Measurements from ENCODE around the gene SCAF11.

SCAF11 gene

DNA sequence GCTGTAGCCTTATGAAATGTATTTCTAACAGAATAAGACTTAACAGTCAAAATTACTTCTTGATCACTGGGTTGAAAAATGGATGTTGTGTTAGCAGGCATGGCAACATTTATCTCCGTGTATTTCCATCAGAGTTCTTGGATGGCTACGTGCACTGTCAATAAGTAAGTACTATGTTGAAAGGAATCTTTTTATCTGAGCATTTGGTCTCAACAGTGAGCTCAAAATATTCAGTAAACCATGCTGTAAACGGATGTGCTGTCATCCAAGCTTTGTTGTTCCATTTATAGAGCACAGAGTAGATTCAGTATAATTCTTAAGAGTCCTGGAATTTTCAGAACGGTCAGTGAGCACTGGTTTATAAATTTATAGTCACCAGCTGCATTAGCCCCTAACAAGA is 15.5 kb downstream of the SCAF11 start:
- no peak for TF ChIP-seq JUND (IDR thresholded peaks at IDR 0.05; ENCODE audit: low read depth)
- in situ Hi-C loops (cut with HindIII; ENCODE audit: low pct_unique_long_range_greater_than_20kb, low sequenced_read_pairs) = no loop called here
- no peak for DNase-seq (ENCODE audit: low read depth in 1 of 2, low spot score in 1 of 2)

DNA sequence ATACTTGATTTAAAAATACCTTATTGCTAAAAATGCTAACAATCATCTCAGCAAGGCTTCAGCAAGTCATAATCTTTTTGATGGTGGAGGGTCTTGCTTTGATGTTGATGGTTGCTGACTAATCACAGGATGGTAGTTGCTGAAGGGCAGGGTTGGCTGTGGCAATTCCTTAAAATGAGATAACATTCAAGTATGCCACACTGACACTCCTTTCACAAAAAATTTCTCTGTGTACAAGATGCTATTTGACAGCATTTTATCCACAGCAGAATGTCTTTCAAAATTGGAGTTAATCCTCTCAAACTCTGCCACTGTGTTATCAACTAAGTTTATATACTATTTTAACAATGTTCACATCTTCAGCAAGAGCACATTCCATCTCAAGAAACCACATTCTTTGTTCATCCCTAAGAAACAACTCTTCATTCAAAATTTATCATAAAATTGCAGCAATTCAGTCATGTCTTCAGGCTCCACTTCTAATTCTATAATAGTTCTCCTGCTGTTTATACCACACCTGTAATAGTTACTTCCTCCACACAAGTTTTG is 16.1 kb downstream of the SCAF11 start:
- in situ Hi-C loops (cut with HindIII; ENCODE audit: low pct_unique_long_range_greater_than_20kb, low sequenced_read_pairs) = no loop called here

DNA sequence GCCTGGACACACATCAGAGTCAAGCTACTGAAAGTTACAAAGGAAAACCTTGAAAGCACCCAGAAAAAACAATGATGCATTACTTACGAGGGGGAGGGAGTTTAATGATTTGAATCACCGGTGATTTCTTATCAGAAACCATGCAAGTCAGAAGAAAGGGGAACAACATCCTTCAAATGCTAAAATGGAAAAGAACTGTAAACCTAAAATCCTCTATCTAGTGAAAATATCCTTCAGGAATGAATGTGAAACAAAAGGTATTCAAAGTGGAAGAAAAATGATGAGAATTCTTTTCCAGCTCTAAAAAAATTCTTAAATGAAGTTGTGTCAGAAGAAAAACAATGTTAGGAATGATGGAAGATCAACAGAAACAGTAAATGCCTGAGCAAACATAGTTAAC is 16.8 kb downstream of the SCAF11 start:
- in situ Hi-C loops (cut with HindIII; ENCODE audit: low pct_unique_long_range_greater_than_20kb, low sequenced_read_pairs) = no loop called here
- TF ChIP-seq JUND (IDR thresholded peaks at IDR 0.05; ENCODE audit: low read depth) = no peak
- no peak for DNase-seq (ENCODE audit: low read depth in 1 of 2, low spot score in 1 of 2)

More for the DNA sequence above, 16.1 kb downstream of the SCAF11 start:
- DNase-seq (ENCODE audit: low read depth in 1 of 2, low spot score in 1 of 2) = no peak
- no peak for TF ChIP-seq JUND (IDR thresholded peaks at IDR 0.05; ENCODE audit: low read depth)

DNA sequence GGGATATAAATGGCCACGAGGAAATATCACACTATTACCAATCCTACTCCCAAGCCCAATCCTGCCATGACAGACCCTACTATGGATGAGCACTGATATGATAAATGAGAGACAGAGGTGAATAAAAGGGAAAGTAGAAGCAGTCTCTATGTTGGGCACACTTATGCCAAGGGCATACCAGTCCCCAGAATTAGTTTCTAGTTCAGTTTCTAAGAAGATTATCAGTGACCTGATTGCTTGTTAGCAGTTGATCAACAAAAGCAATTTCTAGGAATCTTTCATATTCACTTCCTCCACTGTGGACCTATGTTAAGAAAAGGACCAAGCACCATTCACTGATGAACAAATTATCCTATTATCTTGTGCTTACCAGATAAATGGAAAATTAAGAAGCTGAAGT is 20.0 kb downstream of the SCAF11 start:
- TF ChIP-seq JUND (IDR thresholded peaks at IDR 0.05; ENCODE audit: low read depth) = no peak
- in situ Hi-C loops (cut with HindIII; ENCODE audit: low pct_unique_long_range_greater_than_20kb, low sequenced_read_pairs) = no loop called here
- no peak for DNase-seq (ENCODE audit: low read depth in 1 of 2, low spot score in 1 of 2)

DNA sequence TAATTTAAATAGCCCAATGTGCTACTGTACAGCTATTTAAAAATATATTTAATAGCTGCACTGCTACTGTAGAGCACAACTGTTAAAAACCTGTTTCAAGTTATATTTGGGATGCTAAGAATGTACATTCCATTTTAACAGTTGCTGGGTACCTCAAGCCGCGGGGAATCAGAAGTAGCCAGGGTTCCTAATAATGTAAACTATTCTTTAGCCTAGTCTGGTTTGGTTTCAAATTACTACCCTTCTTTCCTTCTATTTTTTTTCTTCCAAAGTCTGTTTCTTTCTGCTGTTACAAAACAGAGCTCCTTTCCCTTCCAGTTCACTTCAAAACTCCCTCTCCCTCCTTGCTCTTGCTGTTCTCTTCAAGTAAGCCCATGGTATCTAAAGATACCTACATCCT is 21.3 kb downstream of the SCAF11 start:
- no peak for DNase-seq (ENCODE audit: low read depth in 1 of 2, low spot score in 1 of 2)
- in situ Hi-C loops (cut with HindIII; ENCODE audit: low pct_unique_long_range_greater_than_20kb, low sequenced_read_pairs) = no loop called here
- no peak for TF ChIP-seq JUND (IDR thresholded peaks at IDR 0.05; ENCODE audit: low read depth)

DNA sequence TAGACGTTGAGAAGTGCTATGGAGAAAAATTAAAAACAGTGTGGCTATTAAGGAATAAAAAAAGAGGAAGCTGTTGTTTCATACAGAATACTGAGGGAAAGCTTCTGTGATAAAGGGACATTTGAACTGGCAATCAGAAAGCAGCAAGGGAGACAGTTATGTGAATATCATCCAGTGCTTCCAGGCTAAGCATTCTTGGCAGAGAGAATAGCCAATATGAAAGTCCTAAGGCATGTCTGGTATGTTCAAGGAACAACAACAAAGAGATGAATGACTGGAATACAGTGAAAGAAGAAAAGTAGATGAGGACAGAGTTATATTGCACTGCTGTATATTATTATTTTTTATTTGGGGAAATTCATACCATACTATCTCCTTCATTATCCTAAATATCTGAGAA is 23.9 kb downstream of the SCAF11 start:
- DNase-seq (ENCODE audit: low read depth in 1 of 2, low spot score in 1 of 2) = peak; percentile 46 to 55
- in situ Hi-C loops (cut with HindIII; ENCODE audit: low pct_unique_long_range_greater_than_20kb, low sequenced_read_pairs) = no loop called here
- no peak for TF ChIP-seq JUND (IDR thresholded peaks at IDR 0.05; ENCODE audit: low read depth)

DNA sequence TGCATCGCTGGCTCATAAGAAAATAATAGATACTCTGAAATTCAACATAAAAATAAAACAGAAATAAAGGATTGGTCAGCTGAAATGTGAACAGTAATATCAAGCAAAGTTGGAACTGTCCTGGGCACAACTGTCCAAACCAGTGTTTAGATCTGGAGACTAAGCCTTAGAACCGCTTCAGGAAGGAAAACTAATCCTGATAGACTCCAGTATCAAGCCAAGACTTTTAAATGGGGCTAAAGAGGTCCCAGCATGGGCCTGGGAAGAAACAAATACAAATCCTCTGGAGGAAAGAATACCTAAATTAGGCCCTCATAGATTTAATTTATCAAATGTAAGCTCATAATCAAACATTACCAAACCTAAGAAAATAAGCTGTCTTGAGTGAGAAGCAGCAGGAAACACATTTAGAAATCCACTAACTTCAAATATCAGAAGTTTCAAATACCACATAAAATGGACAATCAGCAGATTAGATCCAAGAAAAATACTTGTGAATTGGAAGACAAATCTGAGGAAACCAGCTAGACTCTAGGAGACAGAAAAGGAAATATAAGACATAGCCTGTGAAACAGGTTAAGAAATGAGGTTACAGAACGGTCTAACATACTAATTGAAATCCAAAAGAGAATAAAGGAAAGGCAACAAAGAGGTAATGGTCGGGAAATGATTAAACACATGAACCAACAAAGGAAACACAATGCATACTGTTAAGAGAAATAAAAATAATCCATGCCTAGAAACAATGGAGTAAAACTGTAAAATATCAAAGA is 27.6 kb downstream of the SCAF11 start:
- no peak for DNase-seq (ENCODE audit: low read depth in 1 of 2, low spot score in 1 of 2)
- in situ Hi-C loops (cut with HindIII; ENCODE audit: low pct_unique_long_range_greater_than_20kb, low sequenced_read_pairs) = no loop called here
- no peak for TF ChIP-seq JUND (IDR thresholded peaks at IDR 0.05; ENCODE audit: low read depth)

DNA sequence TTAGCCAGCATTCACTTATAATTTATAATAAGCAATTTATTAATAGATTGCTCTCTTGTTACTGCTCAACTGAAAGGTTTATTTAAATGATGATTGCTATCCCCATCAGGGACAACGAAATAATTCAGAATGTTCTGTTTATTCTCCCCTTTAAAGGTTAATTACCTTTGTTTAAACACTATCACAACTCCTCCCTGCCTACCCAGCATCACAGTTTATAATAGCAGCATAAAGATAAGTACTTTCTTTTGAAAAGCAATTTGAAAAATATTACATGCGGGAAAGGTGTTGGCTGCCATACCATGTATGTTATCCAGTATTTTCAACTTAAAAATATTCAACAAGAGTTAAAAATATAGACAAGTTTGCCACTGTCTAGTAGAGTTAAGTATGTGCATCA is 30.6 kb downstream of the SCAF11 start:
- DNase-seq (ENCODE audit: low read depth in 1 of 2, low spot score in 1 of 2) = no peak
- TF ChIP-seq JUND (IDR thresholded peaks at IDR 0.05; ENCODE audit: low read depth) = no peak
- in situ Hi-C loops (cut with HindIII; ENCODE audit: low pct_unique_long_range_greater_than_20kb, low sequenced_read_pairs) = no loop called here

DNA sequence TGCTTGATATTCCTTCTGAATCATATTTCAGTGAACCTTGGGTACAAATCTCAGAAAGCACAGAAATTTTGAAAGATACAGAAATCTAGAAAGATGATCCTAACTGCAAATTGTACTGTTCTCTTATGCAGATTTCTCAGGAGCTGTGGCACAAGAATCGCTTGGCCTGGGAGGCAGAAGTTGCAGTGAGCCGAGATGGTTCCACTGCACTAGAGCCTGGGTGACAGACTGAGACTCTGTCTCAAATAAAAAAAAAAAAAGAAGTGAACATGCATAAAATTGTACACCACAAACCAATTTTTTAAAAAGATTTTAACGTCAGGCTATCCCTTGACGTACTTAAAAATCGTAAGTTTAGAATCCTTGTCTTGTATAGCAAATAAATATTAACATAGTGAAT is 31.3 kb downstream of the SCAF11 start:
- DNase-seq (ENCODE audit: low read depth in 1 of 2, low spot score in 1 of 2) = no peak
- in situ Hi-C loops (cut with HindIII; ENCODE audit: low pct_unique_long_range_greater_than_20kb, low sequenced_read_pairs) = no loop called here
- no peak for TF ChIP-seq JUND (IDR thresholded peaks at IDR 0.05; ENCODE audit: low read depth)

DNA sequence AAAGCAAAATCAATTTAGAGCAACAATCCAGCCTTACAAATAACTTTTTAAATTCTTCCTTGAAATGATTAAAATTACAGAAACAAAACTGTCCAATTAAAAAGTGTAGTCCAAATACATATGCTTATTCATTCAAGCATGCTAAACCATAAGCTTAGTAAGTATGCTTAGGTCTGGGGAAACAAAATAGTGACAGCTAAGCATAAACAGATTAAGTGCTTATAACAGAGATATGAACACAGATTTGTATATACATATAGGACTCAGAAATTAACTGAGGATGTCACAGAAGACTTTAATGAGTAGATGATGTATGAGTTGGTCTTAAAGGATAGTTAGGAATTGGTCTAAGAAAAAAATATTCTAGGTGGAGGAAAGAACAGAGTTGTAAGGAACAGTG is 41.8 kb downstream of the SCAF11 start:
- no peak for TF ChIP-seq JUND (IDR thresholded peaks at IDR 0.05; ENCODE audit: low read depth)
- no peak for DNase-seq (ENCODE audit: low read depth in 1 of 2, low spot score in 1 of 2)
- in situ Hi-C loops (cut with HindIII; ENCODE audit: low pct_unique_long_range_greater_than_20kb, low sequenced_read_pairs) = no loop called here

DNA sequence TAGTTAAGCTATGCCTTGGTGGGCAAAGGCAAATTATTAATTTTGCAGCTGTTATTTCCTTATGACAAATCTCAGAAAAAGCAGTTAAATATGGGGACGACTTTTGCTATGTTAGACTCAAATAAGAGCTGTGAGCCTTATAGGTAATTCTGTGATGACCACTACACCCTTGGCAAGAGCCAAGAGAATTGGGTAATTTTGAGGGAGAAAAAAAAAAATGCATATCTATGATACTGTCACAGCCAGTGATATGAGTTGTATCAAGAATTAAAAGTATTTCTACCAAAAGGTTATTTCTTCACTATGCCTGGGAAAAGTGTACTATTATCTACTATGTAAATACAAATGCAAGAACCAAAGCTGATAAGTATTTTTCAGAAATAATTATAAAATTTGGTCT is 43.9 kb downstream of the SCAF11 start:
- in situ Hi-C loops (cut with HindIII; ENCODE audit: low pct_unique_long_range_greater_than_20kb, low sequenced_read_pairs) = no loop called here
- no peak for DNase-seq (ENCODE audit: low read depth in 1 of 2, low spot score in 1 of 2)
- TF ChIP-seq JUND (IDR thresholded peaks at IDR 0.05; ENCODE audit: low read depth) = no peak

DNA sequence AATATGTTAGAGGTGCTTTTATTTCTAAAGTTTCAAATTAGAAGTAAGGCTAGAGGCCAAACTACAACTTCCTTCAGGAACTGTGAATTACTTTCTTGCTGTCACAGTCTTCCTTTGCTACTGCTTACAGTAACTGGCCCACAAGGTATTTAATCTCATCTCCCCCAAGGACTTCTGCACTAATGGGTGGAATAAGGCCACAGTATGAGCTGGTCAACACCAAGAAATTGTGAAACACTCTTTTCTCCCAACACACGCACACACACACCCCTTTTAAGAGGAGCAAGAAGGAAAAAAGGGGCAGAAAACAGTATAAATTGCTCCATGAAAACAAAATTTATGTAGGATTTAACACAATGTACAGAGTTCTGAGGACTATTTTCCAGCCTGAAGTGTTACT is 45.6 kb downstream of the SCAF11 start:
- in situ Hi-C loops (cut with HindIII; ENCODE audit: low pct_unique_long_range_greater_than_20kb, low sequenced_read_pairs) = no loop called here
- DNase-seq (ENCODE audit: low read depth in 1 of 2, low spot score in 1 of 2) = no peak
- no peak for TF ChIP-seq JUND (IDR thresholded peaks at IDR 0.05; ENCODE audit: low read depth)

DNA sequence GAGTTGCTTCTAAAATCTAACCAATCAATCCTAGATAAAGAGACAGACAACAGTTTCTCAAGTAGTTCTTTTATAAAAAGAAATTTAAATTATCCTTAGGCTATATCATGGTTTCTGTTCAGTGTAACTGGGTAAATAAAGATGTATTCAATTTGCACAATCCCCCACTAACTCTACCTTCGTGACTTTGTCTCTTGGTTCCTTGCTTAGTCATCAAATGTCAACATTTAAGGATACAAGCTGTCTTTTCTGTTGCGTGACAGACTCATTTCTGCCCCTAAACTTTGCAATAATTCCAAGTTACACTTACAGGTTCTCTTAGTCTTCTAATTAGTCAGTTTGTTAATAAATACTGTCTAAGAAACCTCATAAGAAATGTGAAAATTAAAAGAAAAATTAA is 50.6 kb downstream of the SCAF11 start:
- TF ChIP-seq JUND (IDR thresholded peaks at IDR 0.05; ENCODE audit: low read depth) = no peak
- in situ Hi-C loops (cut with HindIII; ENCODE audit: low pct_unique_long_range_greater_than_20kb, low sequenced_read_pairs) = no loop called here

DNA sequence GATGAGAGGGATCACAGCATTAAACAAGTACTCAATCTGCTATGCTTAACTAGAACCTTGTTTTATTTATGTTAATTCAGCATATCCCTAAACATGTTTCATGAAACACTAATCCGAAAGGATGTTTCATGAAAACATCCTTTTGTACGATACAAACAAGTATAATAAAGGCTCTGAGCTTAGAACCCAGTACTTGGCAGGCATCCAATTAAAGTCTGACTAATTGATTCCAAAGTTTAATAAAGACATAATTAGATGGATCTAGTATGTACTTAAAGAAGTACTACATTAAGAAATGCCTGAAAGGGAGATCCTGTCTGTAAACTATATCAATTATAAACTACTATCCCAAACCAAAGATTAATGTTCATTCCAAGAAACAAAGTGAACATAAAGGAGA is 51.8 kb downstream of the SCAF11 start:
- TF ChIP-seq JUND (IDR thresholded peaks at IDR 0.05; ENCODE audit: low read depth) = no peak
- in situ Hi-C loops (cut with HindIII; ENCODE audit: low pct_unique_long_range_greater_than_20kb, low sequenced_read_pairs) = no loop called here
- no peak for DNase-seq (ENCODE audit: low read depth in 1 of 2, low spot score in 1 of 2)

More for the DNA sequence above, 50.6 kb downstream of the SCAF11 start:
- DNase-seq (ENCODE audit: low read depth in 1 of 2, low spot score in 1 of 2) = no peak
